Measurements from ENCODE around the gene CATSPERZ. TPM values are rescaled to one million over a fixed set of nuclear protein-coding genes. Genes with fewer than 3 reads are reported as not detected.
"Not testable (repeated sequence)": the region's sequence is repeated elsewhere in the genome, so short reads cannot be mapped to it uniquely, and the experiment has no call there.

The CATSPERZ gene
- total and polyA plus RNA-seq, 4 donors: 0.50 to 1.6 (median 1.0) TPM

DNA sequence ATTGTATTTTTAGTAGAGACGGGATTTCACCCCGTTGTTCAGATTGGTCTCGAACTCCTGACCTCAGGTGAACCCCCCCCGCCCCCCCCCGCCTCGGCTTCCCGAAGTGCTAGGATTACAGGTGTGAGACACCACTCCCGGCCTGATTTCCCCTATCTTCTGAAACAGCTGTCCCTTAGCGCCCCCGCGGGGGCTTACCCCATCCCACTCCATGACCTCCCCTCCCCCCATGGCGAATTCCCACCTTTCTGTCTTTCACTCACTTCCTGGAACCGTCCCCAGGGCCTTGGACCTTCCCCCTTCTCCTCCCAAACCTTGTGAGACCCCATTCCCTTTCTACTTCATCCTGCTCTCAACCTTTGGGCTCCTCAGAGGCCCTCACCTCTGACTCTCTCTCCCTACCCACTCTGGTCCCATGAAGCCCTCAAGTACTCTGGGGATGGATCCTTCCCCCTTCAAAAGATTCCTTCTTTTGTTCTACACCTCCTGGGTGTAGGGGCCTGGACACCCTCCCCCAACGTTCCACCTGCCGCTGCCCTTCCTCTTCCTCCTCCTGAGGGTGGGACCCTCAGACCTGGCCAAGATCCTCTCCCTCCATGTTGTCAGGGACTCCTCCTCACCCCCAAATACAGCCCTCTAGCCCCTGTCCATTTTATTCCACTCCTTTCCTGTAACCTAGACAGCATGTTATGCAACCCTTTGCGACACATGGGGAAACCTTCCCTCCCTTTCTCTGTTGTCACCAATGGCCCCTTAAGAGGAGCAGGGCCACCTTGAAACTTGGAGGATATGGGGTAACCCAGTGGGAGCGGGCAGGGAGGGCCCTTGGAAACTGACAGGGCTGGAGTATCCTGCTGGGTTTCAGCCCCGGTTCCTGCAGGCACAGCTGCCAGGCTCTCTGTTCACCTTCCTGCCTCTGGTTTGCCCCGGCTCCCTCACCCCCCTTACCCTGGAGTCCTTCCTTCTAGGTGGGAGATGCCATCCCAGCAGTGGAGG, 18.9 kb downstream of the CATSPERZ start:
- no peak for DNase-seq (ENCODE audit: low read depth in 4 of 6, low spot score in 6 of 6)
- WGBS (ENCODE audit: insufficient coverage): 15% methylated on average over 9 of the region's 19 CpGs
- peaks cover 24% of the 10 kb centered on the region for H3K4me1 ChIP-seq (ENCODE audit: control insufficient read depth, insufficient read depth, low read length)
- peaks cover 65% of the 10 kb centered on the region for H3K36me3 ChIP-seq (ENCODE audit: control insufficient read depth, insufficient read depth, low read length)
- H3K27me3 ChIP-seq (ENCODE audit: control insufficient read depth, insufficient read depth, low read length): no peaks in the 10 kb centered on the region
- no peak overlapping the region for H3K27ac ChIP-seq (ENCODE audit: low read depth, low read length)
- H3K4me3 ChIP-seq (ENCODE audit: low read depth, low read length): peak overlapping the region; percentile 98
- H3K9me3 ChIP-seq (ENCODE audit: control insufficient read depth, insufficient read depth, low read length): no peaks in the 10 kb centered on the region

DNA sequence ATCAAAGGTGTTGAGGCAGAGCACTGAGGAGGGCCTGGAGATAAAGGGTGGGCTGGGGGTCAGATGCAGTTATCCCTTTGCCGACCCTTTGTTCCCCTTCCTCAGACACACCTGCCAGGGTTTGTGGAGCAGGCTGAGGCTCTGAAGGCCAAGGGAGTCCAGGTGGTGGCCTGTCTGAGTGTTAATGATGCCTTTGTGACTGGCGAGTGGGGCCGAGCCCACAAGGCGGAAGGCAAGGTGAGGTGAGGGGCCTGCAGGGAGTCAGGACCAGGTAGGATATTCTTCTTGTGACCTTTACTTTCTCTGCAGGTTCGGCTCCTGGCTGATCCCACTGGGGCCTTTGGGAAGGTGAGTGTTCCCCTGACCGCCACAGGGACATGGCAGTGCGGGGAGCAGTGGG, 20.4 kb downstream of the CATSPERZ start:
- Histone ChIP-seq H3K4me1 (ENCODE audit: control insufficient read depth, insufficient read depth, low read length) (peaks cover 24% of the 10 kb centered on the region), H3K27me3 (ENCODE audit: control insufficient read depth, insufficient read depth, low read length) (no peaks in the 10 kb centered on the region), H3K36me3 (ENCODE audit: control insufficient read depth, insufficient read depth, low read length) (peaks cover 53% of the 10 kb centered on the region), H3K4me3 (ENCODE audit: low read depth, low read length) (no peak overlapping the region), H3K9me3 (ENCODE audit: control insufficient read depth, insufficient read depth, low read length) (no peaks in the 10 kb centered on the region), H3K27ac (ENCODE audit: low read depth, low read length) (no peak overlapping the region)
- 87% methylated on average over 5 of the region's 7 CpGs for WGBS (ENCODE audit: insufficient coverage)
- no peak for DNase-seq (ENCODE audit: low read depth in 4 of 6, low spot score in 6 of 6)

GRCh38 chr11:64321026-64321425, 20.9 kb downstream of the CATSPERZ start:
- 88% methylated on average over 4 of the region's 5 CpGs for WGBS (ENCODE audit: insufficient coverage)
- Histone ChIP-seq H3K27me3 (ENCODE audit: control insufficient read depth, insufficient read depth, low read length) (no peaks in the 10 kb centered on the region), H3K36me3 (ENCODE audit: control insufficient read depth, insufficient read depth, low read length) (peaks cover 48% of the 10 kb centered on the region), H3K4me1 (ENCODE audit: control insufficient read depth, insufficient read depth, low read length) (peaks cover 22% of the 10 kb centered on the region), H3K4me3 (ENCODE audit: low read depth, low read length) (no peak overlapping the region), H3K9me3 (ENCODE audit: control insufficient read depth, insufficient read depth, low read length) (no peaks in the 10 kb centered on the region), H3K27ac (ENCODE audit: low read depth, low read length) (no peak overlapping the region)
- no peak for DNase-seq (ENCODE audit: low read depth in 4 of 6, low spot score in 6 of 6)

- no peak overlapping the region for H3K27ac ChIP-seq (ENCODE audit: low read depth, low read length)
- 63% methylated on average over 5 of the region's 5 CpGs for WGBS (ENCODE audit: insufficient coverage)
- DNase-seq (ENCODE audit: low read depth in 4 of 6, low spot score in 6 of 6): no peak
Observed at GRCh38 chr11:64321533-64321932, 21.4 kb downstream of the CATSPERZ start.

DNA sequence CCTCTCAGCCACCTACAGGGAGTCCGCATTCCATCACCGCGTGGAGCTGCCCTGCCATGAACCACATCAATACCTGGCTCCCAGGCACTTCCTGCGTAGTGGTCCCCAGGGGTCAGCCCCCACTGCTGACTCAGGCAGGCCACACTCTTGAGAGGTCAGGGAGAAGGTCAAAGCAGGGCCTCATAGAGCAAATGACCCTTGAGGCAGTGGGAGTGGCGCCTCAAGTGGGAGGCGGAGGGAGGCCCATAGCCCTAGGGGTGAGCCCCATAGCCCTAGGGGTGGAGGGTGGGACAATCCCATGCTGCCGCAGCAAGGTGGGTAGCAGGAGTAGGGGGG, 22.7 kb downstream of the CATSPERZ start:
- no peaks in the 10 kb centered on the region for H3K9me3 ChIP-seq (ENCODE audit: control insufficient read depth, insufficient read depth, low read length)
- no peak for DNase-seq (ENCODE audit: low read depth in 4 of 6, low spot score in 6 of 6)
- peaks cover 10% of the 10 kb centered on the region for H3K4me1 ChIP-seq (ENCODE audit: control insufficient read depth, insufficient read depth, low read length)
- H3K27ac ChIP-seq (ENCODE audit: low read depth, low read length): no peak overlapping the region
- peaks cover 40% of the 10 kb centered on the region for H3K36me3 ChIP-seq (ENCODE audit: control insufficient read depth, insufficient read depth, low read length)
- 77% methylated on average over 6 of the region's 7 CpGs for WGBS (ENCODE audit: insufficient coverage)
- no peak overlapping the region for H3K4me3 ChIP-seq (ENCODE audit: low read depth, low read length)
- no peaks in the 10 kb centered on the region for H3K27me3 ChIP-seq (ENCODE audit: control insufficient read depth, insufficient read depth, low read length)

More at GRCh38 chr11:64321533-64321932, 21.4 kb downstream of the CATSPERZ start:
- no peaks in the 10 kb centered on the region for H3K9me3 ChIP-seq (ENCODE audit: control insufficient read depth, insufficient read depth, low read length)
- H3K4me1 ChIP-seq (ENCODE audit: control insufficient read depth, insufficient read depth, low read length): peaks cover 17% of the 10 kb centered on the region
- H3K4me3 ChIP-seq (ENCODE audit: low read depth, low read length): no peak overlapping the region
- no peaks in the 10 kb centered on the region for H3K27me3 ChIP-seq (ENCODE audit: control insufficient read depth, insufficient read depth, low read length)
- H3K36me3 ChIP-seq (ENCODE audit: control insufficient read depth, insufficient read depth, low read length): peaks cover 44% of the 10 kb centered on the region

DNA sequence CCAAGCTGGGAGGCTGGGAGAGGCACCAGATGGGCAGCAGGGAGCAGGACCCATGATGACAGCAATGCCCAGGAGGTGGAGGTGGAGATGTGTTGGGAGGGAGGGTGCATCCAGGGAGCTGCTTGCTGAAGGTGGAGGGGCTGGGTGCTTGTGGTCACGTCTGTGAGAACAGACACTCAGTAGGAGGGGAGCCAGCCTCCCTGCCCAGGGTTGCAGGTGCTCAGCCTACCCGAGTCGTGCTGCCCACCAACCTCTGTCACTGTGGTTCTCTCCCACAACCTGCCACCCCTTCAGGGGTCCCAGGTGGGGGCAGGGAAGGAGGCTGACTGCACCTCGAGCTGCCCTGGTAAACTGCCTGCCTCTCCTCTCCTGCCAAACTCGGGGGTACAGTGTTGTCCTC, 23.2 kb downstream of the CATSPERZ start:
- Histone ChIP-seq H3K36me3 (ENCODE audit: control insufficient read depth, insufficient read depth, low read length) (peaks cover 40% of the 10 kb centered on the region), H3K4me1 (ENCODE audit: control insufficient read depth, insufficient read depth, low read length) (peaks cover 10% of the 10 kb centered on the region), H3K27me3 (ENCODE audit: control insufficient read depth, insufficient read depth, low read length) (no peaks in the 10 kb centered on the region), H3K9me3 (ENCODE audit: control insufficient read depth, insufficient read depth, low read length) (no peaks in the 10 kb centered on the region), H3K27ac (ENCODE audit: low read depth, low read length) (no peak overlapping the region), H3K4me3 (ENCODE audit: low read depth, low read length) (no peak overlapping the region)
- no peak for DNase-seq (ENCODE audit: low read depth in 4 of 6, low spot score in 6 of 6)
- 70% methylated on average over 3 of the region's 5 CpGs for WGBS (ENCODE audit: insufficient coverage)

DNA sequence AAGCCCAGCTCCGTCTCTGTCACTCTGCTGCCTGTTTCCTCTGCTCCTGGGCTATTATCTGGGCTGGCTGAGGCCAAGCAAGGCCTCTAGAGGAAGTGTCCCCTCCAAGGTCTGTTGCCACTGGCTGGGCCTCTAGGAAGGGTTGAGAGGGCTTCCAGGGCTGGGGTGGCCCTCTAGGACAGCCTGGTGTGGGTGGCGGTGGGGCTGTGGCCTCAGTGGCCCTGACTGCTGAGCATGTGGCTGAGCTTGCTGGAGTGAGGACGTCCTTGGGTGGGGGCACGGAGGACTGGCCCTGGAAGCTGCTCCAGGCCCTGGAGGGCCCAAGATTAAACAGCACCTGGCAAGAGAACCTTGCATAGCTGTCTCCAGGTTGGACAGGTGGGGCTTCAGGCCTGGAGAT, 23.8 kb downstream of the CATSPERZ start:
- H3K4me1 ChIP-seq (ENCODE audit: control insufficient read depth, insufficient read depth, low read length); H3K4me3 ChIP-seq (ENCODE audit: low read depth, low read length); H3K9me3 ChIP-seq (ENCODE audit: control insufficient read depth, insufficient read depth, low read length); H3K27me3 ChIP-seq (ENCODE audit: control insufficient read depth, insufficient read depth, low read length); DNase-seq (ENCODE audit: low read depth in 4 of 6, low spot score in 6 of 6); H3K27ac ChIP-seq (ENCODE audit: low read depth, low read length): not testable (repeated sequence)
- WGBS (ENCODE audit: insufficient coverage): 91% methylated on average over 4 of the region's 4 CpGs
- H3K36me3 ChIP-seq (ENCODE audit: control insufficient read depth, insufficient read depth, low read length): peaks cover 40% of the 10 kb centered on the region

DNA sequence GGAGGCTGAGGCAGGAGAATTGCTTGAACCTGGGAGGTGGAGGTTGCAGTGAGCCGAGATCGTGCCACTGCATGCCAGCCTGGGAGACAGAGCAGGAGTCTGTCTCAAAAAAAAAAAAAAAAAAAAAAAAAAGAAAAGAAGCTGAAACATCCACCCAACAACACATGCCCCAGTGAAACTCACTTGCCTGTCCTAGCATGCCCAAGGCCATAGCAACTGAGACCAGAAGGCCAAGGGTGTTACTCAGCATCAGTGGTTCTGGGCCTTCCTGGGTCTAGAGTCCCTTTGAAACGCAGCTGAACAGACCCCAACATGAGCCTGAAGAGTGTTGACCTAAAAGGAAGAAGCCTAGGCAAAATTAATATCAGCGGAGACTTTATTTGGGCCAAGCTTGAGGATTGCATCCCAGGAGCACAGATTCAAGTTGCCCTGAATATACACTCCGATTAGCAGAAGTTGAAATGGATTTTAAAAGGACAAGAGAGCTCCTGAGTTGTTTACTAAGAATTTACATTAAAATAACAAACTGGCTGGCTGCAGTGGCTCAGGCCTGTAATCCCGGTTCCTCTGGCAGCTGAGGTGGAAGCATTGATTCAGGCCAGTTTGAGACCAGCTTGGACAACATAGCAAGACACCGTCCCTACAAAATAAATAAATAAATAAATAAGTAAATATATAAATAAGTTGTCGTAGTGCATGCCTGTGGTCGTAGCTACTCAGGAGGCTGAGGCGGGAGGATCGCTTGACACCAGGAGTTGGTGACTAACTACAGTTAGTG, 24.7 kb downstream of the CATSPERZ start:
- Histone ChIP-seq H3K9me3 (ENCODE audit: control insufficient read depth, insufficient read depth, low read length) (no peaks in the 10 kb centered on the region), H3K36me3 (ENCODE audit: control insufficient read depth, insufficient read depth, low read length) (peaks cover 37% of the 10 kb centered on the region), H3K27ac (ENCODE audit: low read depth, low read length) (no peak overlapping the region), H3K27me3 (ENCODE audit: control insufficient read depth, insufficient read depth, low read length) (no peaks in the 10 kb centered on the region), H3K4me1 (ENCODE audit: control insufficient read depth, insufficient read depth, low read length) (no peaks in the 10 kb centered on the region), H3K4me3 (ENCODE audit: low read depth, low read length) (no peak overlapping the region)
- WGBS (ENCODE audit: insufficient coverage): 92% methylated on average over 5 of the region's 11 CpGs
- no peak for DNase-seq (ENCODE audit: low read depth in 4 of 6, low spot score in 6 of 6)

DNA sequence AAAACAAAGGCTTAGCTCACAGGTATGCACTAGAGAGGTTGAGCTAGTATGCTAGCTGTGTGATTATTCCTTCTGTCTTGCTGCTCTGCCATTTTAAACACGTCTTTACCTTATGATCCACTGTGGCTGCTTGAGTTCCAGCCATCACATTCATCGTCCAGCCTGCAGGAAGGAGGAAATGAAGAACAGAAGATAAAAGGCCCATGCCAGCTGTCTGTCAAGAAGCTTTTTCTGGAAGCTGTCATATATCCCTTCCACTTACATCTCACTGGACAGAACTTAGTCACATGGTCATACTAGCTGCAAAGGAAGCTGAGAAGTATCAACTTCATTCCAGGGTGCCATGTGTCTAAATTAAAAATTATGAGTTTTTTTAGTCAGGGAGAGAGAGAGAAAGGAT, 27.2 kb downstream of the CATSPERZ start:
- H3K9me3 ChIP-seq (ENCODE audit: control insufficient read depth, insufficient read depth, low read length): no peaks in the 10 kb centered on the region
- no peak overlapping the region for H3K27ac ChIP-seq (ENCODE audit: low read depth, low read length)
- H3K4me3 ChIP-seq (ENCODE audit: low read depth, low read length): no peak overlapping the region
- DNase-seq (ENCODE audit: low read depth in 4 of 6, low spot score in 6 of 6): no peak
- no CpG with 5 or more reads among the region's 2 CpGs for WGBS (ENCODE audit: insufficient coverage)
- peaks cover 22% of the 10 kb centered on the region for H3K36me3 ChIP-seq (ENCODE audit: control insufficient read depth, insufficient read depth, low read length)
- H3K27me3 ChIP-seq (ENCODE audit: control insufficient read depth, insufficient read depth, low read length): no peaks in the 10 kb centered on the region
- H3K4me1 ChIP-seq (ENCODE audit: control insufficient read depth, insufficient read depth, low read length): peaks cover 7% of the 10 kb centered on the region
